DMS114 treated with DMSO at 0.1 percent for 48 hours (cell line): ENCODE results near the gene UBALD1.
"Not testable (repeated sequence)": the region's sequence is repeated elsewhere in the genome, so short reads cannot be mapped to it uniquely, and the experiment has no call there.

Source experiments
- DNase-seq: peaks from one replicate; lab custom pipeline; 2025; ENCODE audit not compliant: unreplicated experiment; lab: John Stamatoyannopoulos, UW

UBALD1 gene

DNA sequence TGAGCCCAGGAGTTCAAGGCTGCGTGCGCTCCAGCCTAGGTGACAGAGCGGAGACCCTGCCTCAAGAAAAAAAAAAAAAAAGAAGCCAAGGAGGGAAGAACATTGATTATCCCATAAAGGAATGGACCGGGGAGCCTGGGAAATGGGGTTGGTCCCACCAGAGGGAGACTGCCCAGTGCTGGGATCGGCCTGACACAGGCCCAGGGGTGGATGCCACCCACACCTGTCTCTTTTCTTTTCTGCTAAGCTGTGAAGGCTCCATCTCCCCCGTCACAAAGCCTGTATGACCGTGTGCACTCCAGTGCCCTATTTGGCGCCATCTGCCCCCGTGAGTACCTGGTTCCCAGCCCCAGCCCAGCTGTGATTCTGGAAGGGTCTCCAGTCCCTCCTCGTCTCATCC is 15.7 kb downstream of the UBALD1 start:
- DNase-seq: no peak

DNA sequence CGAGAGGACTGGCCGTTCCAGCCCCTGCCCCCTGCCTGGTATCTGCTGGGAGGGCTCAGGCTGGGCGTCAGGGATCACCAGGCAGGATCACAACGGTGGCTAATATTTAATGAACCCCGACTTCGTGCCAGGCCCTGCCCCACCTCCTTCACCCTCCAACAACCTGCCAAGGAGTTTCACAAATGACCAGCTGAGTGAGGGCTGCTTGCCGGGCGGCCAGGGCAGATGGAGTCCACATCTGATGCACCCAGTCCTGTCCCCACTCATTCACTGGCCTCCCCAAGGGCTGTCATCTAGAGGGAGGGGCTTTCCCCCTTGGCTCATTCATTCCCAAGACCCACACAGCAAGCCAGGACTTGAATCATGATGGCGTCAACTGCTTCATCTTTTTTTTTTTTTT is 17.5 kb downstream of the UBALD1 start:
- DNase-seq: no peak

DNA sequence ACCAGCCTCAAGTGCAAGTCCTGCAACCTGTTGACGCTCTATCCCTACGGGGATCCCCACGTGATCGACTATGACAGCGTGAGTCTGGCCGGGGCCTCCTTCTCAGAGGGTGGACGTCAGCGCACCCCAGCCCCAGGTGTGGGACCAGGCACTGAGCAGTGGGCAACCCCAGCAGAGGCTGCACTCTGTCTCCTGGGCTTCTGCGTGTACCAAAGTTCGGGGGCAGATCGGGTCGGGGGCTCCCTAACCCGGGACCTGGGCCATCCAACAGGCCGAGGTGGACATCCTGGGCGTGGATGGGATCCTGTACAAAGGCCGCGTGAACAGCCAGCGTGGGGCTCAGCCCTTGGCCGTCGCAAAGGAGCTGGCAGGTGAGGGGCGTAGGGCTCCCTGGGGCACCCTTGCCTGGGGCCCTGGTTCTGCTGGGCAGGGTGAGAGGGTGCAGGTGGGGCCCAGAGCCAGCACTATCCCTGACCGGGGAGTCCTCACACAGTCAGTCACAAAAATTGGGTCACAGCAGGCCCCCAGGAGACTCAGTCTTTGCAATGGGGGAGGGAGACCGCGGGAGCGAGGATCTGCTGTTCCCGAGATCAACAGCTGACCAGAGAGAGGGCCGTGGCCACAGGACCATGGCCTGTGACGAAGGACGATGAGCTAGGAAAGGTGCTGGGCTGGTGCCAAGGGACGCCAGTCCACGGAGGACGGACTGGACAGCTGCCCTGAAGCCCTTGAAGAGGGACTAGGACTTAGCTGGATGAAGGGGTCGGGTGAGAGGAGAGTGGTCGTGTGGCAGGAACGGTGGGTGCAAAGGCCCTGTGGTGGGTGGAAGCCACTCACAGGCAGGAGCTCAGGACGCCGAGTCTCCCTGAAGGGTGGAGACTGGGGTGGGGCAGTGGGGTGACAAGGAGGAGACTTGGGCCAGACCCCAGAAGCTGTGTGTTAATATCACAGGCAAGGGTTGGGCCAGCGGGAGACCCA is 20.0 kb downstream of the UBALD1 start:
- DNase-seq: no peak

GRCh38 chr16:4593086-4593485 is 21.6 kb downstream of the UBALD1 start:
- no peak for DNase-seq

GRCh38 chr16:4591706-4592470 is 22.8 kb downstream of the UBALD1 start:
- no peak for DNase-seq

DNA sequence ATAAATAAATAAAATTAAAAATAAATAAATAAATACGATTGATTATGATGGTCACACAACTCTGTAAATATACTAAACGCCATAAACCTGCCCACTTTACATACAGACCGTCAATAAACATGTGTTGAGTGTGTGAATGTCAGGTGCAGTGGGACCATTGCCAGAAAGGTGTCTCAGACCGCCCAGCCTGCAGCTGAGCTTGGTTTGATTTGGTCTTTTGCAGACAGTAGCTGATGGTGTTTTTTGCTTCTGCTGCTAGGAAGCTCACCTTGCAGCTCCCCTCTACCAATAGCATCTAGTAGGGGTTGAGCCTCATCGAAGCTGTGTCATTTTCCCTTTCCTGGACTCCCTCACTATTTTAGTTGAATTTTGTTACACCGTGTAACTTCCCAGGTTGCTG is 23.5 kb downstream of the UBALD1 start:
- no peak for DNase-seq

- DNase-seq: no peak
Measured at GRCh38 chr16:4588961-4589360, 25.7 kb downstream of the UBALD1 start.

GRCh38 chr16:4588386-4588785 is 26.3 kb downstream of the UBALD1 start:
- DNase-seq: no peak

DNA sequence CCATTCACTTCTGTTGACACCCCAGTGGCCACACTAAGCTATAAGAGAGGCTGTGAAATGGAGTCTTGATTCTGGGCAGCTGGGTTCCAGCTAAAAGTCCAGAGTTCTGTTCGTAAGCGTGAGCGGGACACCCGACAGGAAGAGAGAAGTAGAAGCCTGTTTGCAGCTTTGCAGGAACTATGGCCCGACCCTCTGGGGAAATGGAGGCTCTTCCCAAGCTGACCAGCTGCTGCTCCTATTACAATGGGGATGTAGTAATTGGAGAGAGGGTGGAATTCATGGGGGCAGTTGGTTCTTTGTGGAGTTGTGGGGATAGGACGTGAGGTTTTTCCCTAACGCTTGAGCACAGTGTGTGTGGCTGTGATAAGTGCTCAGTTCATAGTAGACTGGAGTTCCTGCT is 28.4 kb downstream of the UBALD1 start:
- no peak for DNase-seq

DNA sequence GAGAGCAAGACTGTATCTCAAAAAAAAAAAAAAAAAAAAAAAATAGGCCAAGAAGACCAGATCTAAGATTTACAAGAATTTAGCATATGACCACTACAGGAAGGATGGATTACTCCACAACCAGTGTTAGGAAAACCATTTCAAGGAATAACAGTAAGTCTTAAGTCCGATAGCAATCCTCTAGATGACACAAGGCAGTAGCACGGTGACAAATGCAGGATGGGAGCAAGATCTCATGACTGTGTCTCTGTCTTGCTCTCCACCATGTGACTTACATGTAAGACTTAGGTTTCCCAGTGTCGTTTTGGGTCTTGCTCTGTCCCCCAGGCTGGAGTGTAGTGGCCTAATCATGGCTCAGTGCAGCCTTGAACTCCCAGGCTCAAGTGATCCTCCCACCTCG is 30.8 kb downstream of the UBALD1 start:
- DNase-seq: no peak

GRCh38 chr16:4580250-4580649 is 34.4 kb downstream of the UBALD1 start:
- no peak for DNase-seq

- no peak for DNase-seq
Measured at GRCh38 chr16:4578961-4579530, 35.6 kb downstream of the UBALD1 start.

DNA sequence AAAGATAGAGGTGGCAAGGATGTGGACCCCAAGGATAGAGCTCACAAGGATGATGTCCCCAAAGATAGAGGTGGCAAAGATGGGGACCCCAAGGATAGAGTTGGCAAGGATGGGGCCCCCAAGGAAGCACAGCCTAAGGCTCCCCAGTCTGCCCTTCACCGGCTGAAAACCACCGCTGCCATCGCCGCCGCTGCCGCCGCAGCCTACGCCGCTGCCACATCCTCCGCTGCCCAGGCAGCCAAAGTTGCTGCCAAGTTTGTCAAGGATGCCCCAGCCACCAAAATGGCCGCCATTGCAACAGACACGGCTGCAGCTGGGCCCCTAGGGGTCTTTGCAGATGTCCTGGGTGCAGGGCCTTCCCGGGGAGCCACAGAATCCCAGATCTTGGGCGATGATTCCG is 38.7 kb downstream of the UBALD1 start:
- DNase-seq: no peak

DNA sequence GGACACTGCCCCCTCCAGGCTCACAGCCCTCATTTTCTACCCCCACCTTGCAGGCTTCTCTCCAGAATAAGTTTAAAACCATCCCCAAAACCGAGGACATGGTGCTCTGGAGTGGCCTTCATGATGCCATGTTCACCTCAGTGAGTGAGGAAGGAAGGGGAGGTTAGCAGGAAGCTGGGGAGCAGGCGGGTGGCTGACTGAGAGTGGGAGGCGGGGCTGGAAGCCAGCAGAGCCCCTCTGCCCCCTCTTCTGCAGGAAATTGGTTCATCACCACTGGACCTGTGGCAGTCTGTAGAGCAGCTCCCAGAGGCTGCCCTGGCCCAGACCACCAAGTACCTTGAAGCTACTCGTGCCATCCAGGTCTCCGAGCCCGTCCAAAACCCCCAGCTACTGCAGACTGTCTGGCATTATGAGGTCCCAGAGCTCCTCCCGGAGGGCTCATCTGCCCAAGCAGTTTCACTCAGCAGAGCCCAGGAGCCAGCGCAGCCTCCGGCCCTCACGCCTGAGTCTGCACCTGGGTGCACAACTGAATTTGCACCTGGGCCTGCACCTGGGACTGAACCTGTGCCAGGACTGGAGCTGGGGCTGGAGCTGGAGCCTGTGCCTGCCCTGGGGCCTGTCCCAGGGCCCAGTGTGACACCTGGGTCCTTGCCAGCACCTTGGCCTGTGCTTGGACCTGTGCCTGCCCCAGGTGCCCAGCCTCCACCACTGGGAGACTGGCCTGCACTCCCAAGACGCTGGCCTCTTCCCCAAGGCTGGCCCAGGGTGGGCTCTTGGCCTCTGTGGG is 39.6 kb downstream of the UBALD1 start:
- DNase-seq: no peak

DNA sequence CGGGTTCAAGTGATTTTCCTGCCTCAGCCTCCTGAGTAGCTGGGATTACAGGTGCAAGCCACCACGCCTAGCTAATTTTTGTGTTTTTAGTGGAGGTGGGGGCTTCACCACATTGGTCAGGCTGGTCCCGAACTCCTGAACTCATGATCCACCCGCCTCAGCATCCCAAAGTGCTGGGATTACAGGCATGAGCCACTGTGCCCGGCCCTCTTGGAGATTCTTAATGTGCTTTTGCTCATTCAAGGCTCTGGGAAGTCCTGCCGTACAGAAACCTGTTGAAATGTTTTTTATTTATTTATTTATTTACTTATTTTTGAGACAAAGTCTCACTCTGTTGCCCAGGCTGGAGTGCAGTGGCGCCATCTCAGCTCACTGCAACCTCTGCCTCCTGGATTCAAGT is 40.8 kb downstream of the UBALD1 start:
- DNase-seq: not testable (repeated sequence)

DNA sequence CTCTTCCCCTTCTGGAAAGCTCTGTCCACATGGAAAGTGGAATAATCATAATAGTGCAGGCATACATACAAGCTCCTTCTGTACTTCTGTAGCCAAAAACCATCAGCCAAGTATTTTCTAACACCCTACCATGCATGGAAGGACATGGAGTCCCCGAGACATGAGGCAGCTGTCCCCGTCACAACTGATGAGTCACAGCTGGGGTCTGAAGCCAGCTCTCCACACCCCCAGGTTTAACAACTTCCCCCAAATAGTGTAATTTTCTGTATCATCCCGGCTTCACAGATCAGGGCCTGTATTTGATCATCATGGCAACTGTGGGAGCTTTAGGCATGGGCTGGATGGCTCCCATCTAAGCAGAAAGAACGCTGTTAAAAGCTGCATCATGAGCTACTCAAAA is 42.0 kb downstream of the UBALD1 start:
- DNase-seq: no peak

GRCh38 chr16:4570688-4571321 is 43.9 kb downstream of the UBALD1 start:
- DNase-seq: no peak

DNA sequence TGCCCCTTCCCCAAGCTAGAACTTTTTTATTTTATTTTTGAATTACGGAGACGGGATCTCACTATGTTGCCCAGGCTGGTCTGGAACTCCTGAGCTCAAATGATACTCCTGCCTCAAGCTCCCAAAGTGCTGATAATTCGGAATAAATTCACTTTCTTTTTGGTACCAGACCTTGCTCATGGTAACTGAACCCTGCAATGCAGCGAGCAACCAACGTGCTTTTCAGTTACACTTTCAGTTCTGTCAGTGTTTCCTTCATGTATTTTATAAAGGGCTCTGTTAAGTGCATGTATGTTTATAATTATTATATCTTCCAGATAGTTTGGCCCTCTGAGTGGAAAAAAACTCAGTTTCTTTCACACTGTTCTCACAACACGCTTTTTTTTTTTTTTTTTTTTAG is 44.6 kb downstream of the UBALD1 start:
- DNase-seq: no peak

- no peak for DNase-seq
Measured at GRCh38 chr16:4566144-4566543, 48.5 kb downstream of the UBALD1 start.

DNA sequence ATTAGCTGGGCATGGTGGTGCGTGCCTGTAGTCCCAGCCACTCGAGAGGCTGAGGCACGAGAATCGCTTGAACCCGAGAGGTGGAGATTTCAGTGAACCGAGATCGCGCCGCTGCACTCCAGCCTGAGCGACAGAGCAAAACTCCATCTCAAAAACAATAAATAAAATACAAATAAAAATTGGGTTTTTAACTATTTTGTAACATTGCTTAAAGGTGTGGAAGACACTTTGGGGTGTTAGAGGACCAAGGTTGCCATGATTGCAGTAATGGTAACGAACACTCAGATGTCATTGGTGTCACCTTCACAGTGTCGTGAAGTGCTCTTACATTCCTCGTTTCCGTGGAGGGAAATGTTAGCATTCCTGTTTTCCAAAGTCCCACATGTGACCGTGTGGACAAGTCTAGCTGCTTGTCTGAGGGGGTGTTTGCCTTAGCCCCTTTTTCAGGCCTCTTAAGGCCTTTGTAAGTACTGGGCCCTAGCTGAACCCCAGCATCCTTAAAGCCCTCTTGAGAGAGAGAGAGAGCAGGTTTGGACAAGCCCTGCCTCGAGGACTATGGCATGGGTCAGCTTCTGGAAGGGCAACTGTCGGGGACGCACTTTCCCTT is 49.9 kb downstream of the UBALD1 start:
- no peak for DNase-seq
